ENCODE data around the gene LEMD1.

Gene LEMD1

DNA sequence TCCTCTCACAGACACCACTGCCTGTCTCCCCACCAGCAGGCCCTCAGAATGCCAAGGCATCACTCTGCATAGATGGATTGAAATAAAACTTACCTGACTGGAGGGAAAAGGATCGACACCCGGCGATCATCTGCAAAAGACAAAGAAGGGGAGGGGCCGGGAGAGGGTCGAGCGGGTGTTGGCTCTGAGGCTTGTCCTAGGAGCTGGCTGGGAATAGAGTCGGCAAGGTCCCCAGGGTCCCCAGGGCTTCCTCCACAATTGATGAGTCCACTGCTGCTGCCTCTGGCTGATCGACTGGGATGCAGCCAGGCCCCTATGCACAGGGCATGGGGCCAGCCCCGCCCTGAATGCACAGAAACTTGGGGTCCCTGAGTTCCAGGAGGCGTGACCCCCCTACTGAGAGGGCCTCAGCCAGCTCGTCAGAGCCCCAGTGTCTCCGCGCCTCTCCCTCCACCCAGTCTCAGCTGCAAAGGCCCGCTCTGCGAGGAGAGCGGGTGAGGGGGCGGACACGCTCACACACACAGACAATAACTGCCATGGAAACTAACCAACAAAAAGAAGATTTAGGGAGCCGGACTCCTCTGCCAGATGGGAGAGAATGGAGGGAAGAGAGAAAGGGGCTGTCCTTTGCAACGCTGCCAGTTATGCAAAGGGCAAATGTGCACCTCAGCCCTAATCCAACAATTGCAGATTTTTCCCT, 65.3 kb downstream of the LEMD1 start, which contains the start of gene KLHDC8A:
Gene KLHDC8A (minus strand): TSS at position 483 of the 700 bp plus-strand sequence. CDS start 13,318 bp downstream, outside the sequence.
- in situ Hi-C loops (cut with MboI; ENCODE audit: low sequenced_read_pairs) = no loop called here

DNA sequence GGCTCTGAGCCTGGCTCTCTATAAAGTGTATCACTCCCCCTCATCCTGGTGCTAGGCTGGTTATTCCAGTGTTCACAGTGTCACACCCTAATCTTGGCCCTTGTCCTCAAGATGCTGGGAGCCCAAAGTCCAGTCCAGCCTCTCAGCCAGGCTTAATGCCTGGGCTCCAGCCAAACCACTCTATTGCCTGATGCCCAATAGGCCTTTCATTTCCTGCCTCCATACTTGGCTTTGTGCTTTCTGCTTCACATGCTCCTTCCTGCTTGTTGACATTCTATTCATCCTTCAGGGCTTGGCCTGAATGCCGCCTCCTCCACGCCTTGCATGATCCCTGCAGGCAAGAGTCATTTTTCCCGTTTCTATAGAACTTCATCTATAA, 66.8 kb downstream of the LEMD1 start:
- in situ Hi-C loops (cut with MboI; ENCODE audit: low sequenced_read_pairs) = no loop called here

DNA sequence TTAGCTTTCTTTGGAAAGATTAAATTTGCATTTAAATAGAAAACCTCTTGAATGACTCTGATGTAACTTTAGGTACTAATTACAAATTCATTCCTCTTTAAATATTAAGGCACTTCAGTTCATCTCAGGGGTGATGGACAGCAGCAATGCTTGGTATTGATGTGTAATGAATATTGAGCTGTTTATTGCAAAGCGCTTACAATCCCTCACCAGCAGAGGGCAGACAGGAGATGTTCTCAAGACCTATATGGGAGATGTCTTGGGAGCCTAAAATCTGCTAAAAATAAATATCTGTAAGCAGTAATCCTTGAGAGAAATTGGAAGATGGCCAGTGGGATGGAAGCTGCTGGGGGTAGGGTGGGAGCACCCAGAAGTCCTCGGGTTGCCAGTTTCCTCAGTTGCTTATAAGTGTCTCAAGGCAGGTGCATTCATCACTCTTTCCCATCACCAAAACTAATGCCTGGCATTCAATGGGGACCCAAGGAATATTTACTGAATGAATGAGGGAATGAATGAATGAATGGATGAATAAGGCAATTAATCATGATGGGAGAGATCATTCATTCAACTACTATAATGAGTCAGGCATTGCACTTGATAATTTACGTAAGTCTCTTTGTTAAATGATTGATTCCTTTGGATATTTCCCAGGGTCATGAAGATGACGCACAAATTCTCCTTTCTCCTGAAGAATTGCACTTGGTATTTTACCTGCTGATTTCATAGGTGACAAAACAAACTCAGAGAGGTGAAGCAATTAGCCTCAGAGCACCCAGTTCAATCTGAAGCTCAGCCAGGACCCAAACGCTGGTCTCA, 67.4 kb downstream of the LEMD1 start:
- in situ Hi-C loops (cut with MboI; ENCODE audit: low sequenced_read_pairs) = no loop called here

DNA sequence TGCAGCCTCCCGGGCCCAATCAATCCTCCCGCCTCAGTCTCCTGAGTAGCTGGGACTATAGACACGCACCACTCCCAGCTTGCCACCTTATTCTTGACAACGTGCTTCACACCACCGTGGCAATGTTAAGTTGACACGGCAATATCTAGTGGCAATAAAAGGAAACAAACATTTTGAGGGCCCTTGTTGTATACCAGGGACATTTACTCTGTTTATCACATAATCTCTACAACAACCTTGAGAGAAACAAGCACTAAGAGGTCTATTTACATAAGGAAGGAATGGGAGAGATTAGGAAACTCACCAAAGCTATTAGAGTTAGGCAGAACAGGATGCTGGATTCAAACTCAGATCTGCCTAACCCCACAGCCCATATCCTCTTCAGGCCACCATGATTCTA, 68.2 kb downstream of the LEMD1 start:
- in situ Hi-C loops (cut with MboI; ENCODE audit: low sequenced_read_pairs) = no loop called here

DNA sequence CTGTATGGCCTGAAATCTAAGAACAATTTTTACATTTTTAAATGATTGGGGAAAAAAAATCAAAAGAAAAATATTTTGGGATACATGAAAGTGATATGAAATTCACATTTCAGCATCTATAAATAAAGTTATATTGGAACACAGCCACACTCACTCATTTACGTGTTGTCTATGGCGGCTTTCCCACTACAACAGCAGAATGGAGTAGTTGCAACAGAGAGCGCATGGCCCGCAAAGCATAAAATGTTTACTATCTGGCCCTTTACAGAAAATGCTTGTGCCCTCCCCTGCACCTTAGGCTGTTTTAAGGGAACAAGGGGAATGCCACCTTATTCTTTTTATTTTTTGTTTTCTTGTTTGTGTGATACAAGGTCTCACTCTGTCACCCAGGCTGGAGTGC, 68.7 kb downstream of the LEMD1 start:
- in situ Hi-C loops (cut with MboI; ENCODE audit: low sequenced_read_pairs) = no loop called here

DNA sequence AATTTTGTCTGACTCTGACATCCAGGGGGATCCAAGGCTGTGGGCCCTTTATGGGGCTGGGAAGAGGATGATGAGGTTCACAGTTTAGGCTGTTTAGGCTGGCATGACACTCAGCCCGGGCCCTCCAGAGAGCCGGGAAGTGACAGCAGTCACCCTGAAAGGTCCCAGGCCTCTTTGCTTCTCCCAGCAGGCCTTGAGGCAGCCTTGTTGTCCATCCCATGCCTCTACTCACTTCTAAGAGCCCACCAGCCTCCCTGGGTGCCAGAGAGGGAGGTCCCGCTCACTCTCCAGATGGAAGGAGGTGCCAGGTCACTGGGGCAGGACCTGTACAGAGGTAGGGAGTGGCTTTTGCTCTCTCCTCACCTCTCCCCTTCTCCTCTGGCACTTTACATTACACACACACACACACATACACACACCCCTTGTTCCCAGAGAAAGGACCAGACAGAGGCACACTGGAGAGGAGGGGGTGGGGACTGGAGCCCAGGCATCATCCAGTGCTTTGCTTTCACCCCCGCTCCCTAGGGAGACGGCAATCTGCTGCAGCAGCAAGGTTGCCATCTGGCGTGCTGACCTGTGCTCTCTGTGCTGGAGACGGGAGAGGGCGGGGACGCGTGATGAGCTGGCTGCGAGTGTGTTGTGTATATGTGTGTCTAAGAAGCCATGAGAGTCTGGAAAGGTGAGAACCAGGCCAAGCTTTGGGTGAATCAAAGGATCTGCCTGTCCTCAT, 69.7 kb downstream of the LEMD1 start:
- in situ Hi-C loops (cut with MboI; ENCODE audit: low sequenced_read_pairs) = no loop called here

DNA sequence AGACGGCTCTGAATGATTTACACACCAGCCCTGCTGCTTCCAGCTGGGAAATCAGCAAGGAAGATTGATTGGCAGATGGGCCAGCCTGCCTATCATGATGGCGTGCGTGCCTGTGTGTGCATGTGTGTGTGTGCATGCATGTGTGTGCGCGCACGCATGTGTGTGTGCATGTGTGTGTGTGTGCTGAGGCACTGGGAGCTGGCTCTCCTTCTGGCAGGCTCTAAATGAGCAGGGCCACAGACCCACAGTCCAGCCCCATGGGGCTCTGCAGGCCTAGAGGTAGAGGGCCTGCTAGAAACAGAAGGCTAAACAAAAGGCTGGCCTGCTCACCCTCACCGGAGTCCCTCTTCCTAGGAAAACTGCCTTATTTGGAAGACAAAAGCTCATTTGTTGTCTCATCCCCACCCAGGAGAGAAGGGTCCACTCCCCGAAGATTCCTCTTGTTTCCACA, 71.1 kb downstream of the LEMD1 start:
- in situ Hi-C loops (cut with MboI; ENCODE audit: low sequenced_read_pairs) = no loop called here

DNA sequence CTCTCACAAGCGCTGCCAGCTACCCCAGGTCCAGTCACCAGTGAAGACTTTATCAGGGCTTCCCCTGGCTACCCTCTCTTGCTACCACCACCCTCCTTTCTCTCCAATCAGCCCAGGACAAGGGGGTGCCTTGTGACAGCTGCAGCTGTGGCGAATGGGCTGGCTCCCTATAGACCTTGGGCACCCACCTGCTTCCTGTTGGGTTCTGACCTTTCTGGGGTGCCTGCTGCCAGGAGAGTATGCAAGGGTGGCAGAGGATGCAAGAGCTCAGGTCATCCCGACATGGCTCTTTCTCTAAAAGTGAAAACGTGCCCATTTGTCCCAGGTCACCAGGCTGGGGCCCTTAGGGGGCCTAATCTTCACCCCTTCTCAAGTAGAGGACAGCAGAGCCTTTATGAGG, 71.7 kb downstream of the LEMD1 start:
- in situ Hi-C loops (cut with MboI; ENCODE audit: low sequenced_read_pairs) = no loop called here

DNA sequence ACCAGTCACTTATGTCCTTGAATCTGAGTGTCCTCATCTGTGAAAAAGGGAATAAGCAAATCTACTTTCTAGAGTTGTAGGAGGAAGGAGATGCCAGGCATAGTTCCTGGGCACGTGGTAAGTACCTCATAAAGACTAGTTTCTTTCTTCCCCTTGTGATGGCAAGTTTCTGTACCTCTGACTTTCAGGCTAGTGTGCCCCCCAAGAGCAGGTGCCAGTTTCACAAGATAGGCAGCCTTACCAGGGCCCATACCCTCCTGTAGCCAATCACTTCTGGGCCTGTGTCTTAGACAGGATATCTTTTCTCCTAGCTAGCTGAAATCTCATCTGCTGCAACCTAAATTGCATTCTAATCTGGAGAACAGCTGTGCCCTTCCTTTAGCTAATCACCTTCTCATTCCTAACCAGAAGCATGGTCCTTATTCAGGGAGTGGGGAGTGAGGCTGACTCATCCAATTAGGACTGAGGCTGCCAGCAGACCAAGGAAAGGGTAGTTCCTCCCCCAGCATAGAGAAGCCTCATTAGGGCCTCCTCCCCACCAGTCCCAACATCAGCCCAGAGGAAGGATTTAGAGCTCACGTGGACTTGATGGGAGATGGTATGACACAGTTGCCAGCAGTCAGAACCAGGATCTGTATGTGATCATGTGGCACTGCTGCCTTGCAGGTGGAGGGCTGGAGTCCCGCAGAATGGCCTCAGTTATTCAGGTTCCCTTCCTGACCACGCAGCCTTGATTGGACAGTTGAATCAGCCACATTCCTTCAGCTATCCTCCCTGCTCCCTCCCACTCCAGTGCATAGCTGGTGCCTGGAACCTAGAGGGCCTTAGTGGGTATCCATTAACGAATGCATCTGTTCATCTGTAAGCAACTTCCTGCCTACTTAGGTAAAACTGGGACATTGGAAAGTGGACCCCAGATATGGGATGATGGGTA, 73.0 kb downstream of the LEMD1 start:
- in situ Hi-C loops (cut with MboI; ENCODE audit: low sequenced_read_pairs) = no loop called here

DNA sequence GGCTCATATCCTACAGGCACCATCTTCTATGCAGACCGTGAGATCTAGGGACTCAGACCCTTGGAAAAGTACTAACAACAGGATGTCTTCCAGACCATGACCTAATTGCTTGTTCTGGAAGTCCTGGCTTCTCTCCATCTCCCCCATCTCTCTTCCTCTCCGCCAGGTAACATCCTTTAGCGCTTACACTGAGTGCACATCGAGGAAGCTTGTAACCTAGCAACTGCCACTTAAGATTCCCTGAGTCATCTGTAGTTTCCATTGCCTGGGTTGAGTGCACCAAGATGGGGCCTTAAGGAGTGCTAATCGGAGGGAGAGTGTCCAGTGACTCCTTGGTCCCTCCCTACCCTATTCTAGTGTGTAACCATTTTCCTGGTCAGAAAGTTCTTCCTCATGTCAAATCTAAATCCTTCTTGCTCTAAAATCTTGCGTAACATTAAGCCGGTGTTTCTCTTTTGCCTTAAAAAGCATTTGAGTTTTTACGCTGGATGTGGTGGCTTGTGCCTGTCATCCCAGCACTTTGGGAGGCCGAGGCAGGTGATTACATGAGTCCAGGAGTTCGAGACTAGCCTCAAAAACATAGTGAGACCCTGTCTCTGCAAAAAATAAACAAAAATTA, 74.8 kb downstream of the LEMD1 start:
- in situ Hi-C loops (cut with MboI; ENCODE audit: low sequenced_read_pairs) = no loop called here

DNA sequence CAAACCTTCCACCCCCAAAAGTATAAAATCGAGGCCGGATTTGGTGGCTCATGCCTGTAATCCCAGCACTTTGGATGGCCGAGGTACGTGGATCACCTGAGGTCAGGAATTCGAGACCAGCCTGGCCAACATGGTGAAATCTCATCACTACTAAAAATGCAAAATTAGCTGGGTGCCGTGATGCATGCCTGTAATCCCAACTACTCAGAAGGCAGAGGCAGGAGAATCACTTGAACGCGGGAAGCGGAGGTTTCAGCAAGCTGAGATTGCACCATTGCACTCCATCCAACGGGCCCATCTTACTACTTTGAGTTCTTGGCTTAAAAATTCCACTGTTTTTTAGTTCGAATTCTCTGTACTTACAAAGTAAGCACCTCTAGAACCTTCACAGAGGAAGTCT, 76.1 kb downstream of the LEMD1 start:
- in situ Hi-C loops (cut with MboI; ENCODE audit: low sequenced_read_pairs) = no loop called here

DNA sequence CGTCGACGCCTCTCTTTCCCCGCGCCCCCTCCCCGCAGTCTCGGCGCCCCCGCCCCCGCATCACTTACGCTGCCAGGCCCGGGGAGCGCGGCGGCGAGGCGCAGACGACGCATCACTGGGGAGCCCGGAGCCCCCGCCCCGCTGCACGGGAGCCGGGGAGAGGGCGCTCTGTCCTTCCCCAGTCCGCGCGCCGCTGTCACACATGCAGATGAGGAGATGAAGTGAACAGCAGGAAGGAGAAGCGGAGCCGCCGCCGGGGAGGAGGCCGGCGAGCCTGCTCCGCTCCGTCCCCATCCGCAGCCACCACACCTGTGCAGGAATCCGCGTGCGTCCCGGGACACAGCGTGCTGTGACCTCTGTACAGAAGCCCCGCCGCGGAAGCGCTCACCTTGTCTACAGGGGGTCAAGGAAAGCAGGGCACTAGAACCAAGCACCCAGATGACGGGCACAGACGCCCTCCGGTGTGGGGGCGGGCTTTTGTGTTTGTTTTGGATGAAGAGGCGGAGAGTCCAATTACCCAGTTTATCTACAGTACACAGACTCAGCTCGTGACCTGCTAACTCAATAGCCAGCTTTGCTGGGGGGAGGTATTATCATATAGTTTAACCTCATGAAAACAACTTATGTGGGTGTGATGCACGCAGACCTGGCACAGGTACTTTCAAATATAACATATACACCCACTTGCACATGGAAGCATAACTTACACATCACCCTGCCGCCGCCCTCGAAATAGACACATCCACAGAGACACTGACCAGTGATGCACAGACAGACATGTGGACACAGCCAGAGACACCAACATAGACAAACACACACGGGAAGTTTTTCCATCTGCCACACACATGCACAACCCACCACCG, 77.6 kb downstream of the LEMD1 start:
- in situ Hi-C loops (cut with MboI; ENCODE audit: low sequenced_read_pairs) = no loop called here

DNA sequence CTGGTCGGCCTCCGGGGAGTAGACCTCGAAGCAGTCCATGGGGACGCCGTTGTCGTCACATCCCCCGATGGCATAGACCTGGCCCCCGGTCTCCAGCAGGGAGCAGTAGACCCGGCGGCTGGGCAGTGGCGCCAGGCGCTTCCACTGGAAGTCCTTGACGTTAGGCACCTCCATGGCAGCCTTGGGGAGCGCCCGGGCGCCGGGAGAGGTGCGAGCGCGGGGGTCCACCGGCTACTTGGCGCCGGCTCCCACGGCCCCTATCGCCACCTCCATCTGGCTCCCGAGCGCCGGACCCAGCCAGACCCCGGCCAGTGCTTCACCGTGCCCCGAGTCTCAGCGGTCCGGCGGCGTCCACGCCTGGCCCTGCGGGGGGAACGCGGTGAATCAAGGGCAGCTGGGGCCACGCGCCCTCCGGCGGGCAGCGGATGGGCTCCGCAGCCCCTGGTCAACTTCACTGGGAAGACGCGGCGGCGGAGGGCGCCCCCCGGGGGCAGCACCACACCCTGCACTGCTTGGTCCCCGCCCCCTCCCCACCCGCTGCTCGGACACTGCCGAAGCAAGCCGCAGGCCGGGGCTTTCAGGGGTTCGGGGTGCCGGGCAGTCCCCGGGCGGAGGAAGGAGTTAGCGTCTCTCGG, 78.3 kb downstream of the LEMD1 start:
- in situ Hi-C loops (cut with MboI; ENCODE audit: low sequenced_read_pairs) = no loop called here

DNA sequence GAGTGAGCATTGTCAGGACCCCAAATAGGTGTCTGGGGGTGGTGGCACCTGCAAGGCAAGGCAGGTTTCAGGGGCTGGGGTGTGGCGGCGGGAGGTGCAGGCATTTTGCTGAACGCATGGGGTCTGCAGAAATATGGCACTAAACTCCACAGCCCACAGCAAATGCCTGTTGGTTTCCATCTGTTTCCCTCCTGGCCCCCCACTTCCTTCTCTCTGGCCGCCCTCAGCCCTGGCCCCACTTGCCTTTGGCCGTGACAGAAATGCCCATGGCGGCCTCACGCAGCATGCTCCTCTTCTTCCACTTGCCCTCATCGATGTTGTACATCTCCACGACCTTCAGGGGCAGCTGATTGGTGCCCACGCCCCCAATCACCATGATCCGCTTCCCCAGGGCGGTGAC, 78.9 kb downstream of the LEMD1 start:
- in situ Hi-C loops (cut with MboI; ENCODE audit: low sequenced_read_pairs) = no loop called here

DNA sequence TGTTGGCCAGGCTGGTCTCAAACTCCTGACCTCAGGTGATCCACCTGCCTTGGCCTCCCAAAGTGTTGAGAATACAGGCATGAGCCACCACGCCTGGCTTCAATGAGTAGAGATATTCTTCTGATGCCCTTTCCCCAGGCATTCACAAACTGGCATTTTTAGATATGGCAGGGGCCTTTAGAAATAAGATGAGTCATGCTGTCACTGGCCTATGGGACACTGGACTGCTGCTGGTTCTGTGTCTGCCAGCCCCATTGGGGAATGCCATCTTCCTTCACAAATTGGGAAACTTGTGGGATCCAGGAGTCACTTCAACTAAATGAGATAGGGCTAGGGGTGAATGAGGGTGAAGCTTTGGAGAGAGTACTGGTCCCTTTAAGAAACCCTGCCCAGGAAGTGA, 81.2 kb downstream of the LEMD1 start:
- in situ Hi-C loops (cut with MboI; ENCODE audit: low sequenced_read_pairs) = no loop called here

DNA sequence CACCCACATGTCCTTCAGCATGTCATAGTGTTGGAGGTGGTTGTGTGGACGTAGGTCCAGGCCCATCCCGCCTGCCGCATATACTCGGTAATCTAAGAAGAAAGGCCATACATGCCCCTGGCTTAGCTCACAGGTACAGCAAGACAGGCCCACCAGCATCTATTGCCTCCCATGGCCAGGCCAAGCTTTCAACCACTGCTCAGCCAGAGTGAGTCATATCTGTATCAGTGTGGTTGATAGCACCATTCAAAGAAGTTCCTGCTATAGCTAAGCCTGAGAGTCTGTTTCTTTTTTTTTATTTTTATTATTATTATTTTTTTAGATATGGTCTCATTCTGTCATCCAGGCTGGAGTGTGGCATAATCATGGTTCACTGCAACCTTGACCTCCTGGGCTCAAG, 82.1 kb downstream of the LEMD1 start:
- in situ Hi-C loops (cut with MboI; ENCODE audit: low sequenced_read_pairs) = no loop called here

DNA sequence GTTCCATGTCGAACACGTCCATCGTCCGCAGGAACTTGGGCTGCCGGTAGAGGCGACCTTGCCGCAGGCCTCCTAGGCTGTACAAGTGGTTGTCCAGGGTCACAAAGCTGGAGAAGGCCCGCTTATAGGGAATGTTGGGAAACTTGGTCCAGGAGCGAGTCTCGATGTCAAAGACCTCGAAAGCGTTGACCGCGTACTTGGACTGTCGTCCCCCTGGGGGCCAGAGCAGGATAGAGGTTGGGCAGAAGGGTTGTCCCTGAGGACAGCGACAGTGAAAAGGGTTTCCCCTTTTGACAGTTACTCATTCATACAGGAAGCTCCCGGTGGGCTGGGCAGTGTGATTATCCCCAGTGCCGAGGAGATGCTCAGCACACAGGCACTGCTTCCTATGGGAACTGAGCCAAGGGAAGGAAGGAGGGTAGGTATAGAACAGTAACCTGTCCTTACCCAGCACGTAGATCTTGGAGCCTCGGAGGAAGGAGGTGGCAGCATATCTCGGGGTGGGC, 82.6 kb downstream of the LEMD1 start:
- in situ Hi-C loops (cut with MboI; ENCODE audit: low sequenced_read_pairs) = no loop called here

DNA sequence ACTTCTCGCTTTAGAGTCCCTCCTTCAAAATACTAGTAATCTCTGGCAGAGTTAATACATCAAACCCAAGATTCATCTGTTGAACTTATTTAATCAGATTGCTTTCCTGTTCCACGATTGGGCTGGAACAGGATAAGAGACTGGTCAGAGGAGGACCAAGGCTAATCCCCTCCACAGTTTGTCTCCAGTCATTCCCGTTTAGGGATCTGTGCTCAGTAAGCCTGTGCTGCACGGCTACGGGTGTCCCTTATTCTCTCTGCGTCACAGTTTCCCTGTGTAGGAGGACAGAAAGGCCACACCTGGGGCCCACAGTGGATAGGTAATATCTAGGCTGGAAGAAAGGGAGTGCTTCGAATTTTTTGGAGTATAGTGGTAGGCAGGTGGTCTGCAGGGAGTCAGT, 83.8 kb downstream of the LEMD1 start:
- in situ Hi-C loops (cut with MboI; ENCODE audit: low sequenced_read_pairs) = no loop called here

DNA sequence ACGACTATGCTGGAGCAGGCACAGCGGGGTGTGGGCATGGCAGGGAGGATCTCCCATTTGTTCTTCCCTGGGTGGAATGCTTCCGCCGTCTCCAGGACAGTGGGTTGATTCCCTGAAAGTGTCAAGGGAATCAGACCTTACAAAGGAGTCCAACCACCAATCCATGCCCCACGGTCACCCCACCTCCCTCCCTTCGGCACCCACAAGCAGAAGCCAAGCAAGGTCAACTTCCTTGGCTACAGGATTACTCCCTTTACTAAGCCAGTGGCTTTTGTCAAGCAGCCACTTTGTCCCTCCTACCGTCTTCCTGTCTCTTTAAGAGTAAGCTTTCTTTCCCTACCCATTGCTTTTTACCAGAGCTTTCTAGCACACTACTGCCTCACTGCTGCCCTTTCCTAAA, 84.4 kb downstream of the LEMD1 start:
- in situ Hi-C loops (cut with MboI; ENCODE audit: low sequenced_read_pairs) = no loop called here

All from hTERT RPE-1 (cell line).